GM23338 (cell line): ENCODE results near the gene NT5DC2. TPM values are rescaled to one million over a fixed set of nuclear protein-coding genes. Genes with fewer than 3 reads are reported as not detected.

Source experiments
- ATAC-seq: fragments of 200-7000 bp; cut with Tn5 transposase; 3 replicates; pipeline ENCODE4 v1.9.1; 2020
- DNase-seq: peaks from one replicate; pipeline ENCODE4 v3.0.0-alpha.2; 2015; ENCODE audit warnings: low spot score
- H2AFZ ChIP-seq: fragments of 200-600 bp; sonication (generic); 2 replicates; pipeline ENCODE4 v1.8.0; 2016; ENCODE audit warnings: antibody characterized with exemption, mild to moderate bottlenecking, moderate library complexity
- H3F3A ChIP-seq: fragments of 200-600 bp; sonication (generic); replicated peaks from 2 replicates; pipeline ENCODE4 v1.8.0; 2017; ENCODE audit warnings: antibody characterized with exemption, mixed run types, low read depth
- H3K27ac ChIP-seq: fragments of 200-600 bp; sonication (generic); 2 replicates; pipeline ENCODE4 v1.6.1; 2016; ENCODE audit warnings: low read depth
- H3K27me3 ChIP-seq: fragments of 200-600 bp; sonication (generic); 2 replicates; pipeline ENCODE4 v1.8.0; 2016; ENCODE audit warnings: mild to moderate bottlenecking, mixed run types, moderate library complexity; ENCODE audit not compliant: insufficient read depth
- H3K36me3 ChIP-seq: fragments of 200-600 bp; sonication (generic); 2 replicates; pipeline ENCODE4 v1.8.0; 2016; ENCODE audit warnings: mild to moderate bottlenecking; ENCODE audit not compliant: insufficient read depth
- H3K4me1 ChIP-seq: fragments of 200-600 bp; sonication (generic); 2 replicates; pipeline ENCODE4 v1.8.0; 2016; ENCODE audit warnings: mild to moderate bottlenecking, moderate library complexity; ENCODE audit not compliant: insufficient read depth
- H3K4me2 ChIP-seq: fragments of 200-600 bp; sonication (generic); 2 replicates; pipeline ENCODE4 v1.7.1; 2017; ENCODE audit warnings: mixed run types
- H3K4me3 ChIP-seq: fragments of 200-600 bp; sonication (generic); 2 replicates; pipeline ENCODE4 v1.6.1; 2016; ENCODE audit warnings: mixed run types
- H3K79me2 ChIP-seq: fragments of 200-600 bp; sonication (generic); replicated peaks from 2 replicates; pipeline ENCODE4 v1.8.0; 2017; ENCODE audit warnings: mild to moderate bottlenecking; ENCODE audit not compliant: insufficient read depth
- H3K9me2 ChIP-seq: fragments of 200-600 bp; sonication (generic); 2 replicates; pipeline ENCODE4 v1.8.0; 2017; ENCODE audit not compliant: insufficient read depth
- H4K20me1 ChIP-seq: fragments of 200-600 bp; sonication (generic); replicated peaks from 2 replicates; pipeline ENCODE4 v1.8.0; 2017; ENCODE audit warnings: mild to moderate bottlenecking; ENCODE audit not compliant: insufficient read depth
- H3K27ac Mint-ChIP-seq: 2 replicates; pipeline ENCODE4 v1.8.0; 2020; ENCODE audit warnings: inconsistent platforms, mild to moderate bottlenecking, moderate library complexity, mixed read lengths
- H3K27me3 Mint-ChIP-seq: 3 replicates; pipeline ENCODE4 v1.8.0; 2022; ENCODE audit warnings: low read depth, mild to moderate bottlenecking, moderate library complexity, mixed read lengths, inconsistent platforms; ENCODE audit not compliant: insufficient read depth, poor library complexity
- H3K36me3 Mint-ChIP-seq: 3 replicates; pipeline ENCODE4 v1.8.0; 2021; ENCODE audit warnings: low read depth, mild to moderate bottlenecking, inconsistent platforms, moderate library complexity, mixed read lengths
- H3K4me1 Mint-ChIP-seq: 3 replicates; pipeline ENCODE4 v1.8.0; 2020; ENCODE audit warnings: mild to moderate bottlenecking, inconsistent platforms, mixed read lengths
- H3K4me3 Mint-ChIP-seq: 3 replicates; pipeline ENCODE4 v1.8.0; 2021; ENCODE audit warnings: moderate library complexity, mild to moderate bottlenecking, inconsistent platforms, mixed read lengths
- H3K9me3 Mint-ChIP-seq: 3 replicates; pipeline ENCODE4 v1.8.0; 2020; ENCODE audit warnings: moderate library complexity, mild to moderate bottlenecking, inconsistent platforms, mixed read lengths
- CREB1 ChIP-seq: fragments of 250-450 bp; sonication (Bioruptor Pico); IDR thresholded peaks from 2 replicates; pipeline ENCODE4 v1.5.0; 2020; ENCODE audit warnings: low read depth, mild to moderate bottlenecking, moderate library complexity
- CTCF ChIP-seq, 2 experiments: fragments of 200-600 bp in 1 of 2; sonication (generic) in 1 of 2; conservative IDR thresholded peaks; 2 replicates each; pipeline versions ENCODE4 v1.5.1 to v1.6.1; 2016 to 2017; ENCODE audit warnings: antibody characterized with exemption in 2 of 2, low read depth in 2 of 2, mild to moderate bottlenecking in 2 of 2, moderate library complexity in 1 of 2
- ETS1 ChIP-seq: IDR thresholded peaks from 2 replicates; pipeline ENCODE4 v1.6.1; 2016; ENCODE audit warnings: antibody characterized with exemption
- EZH2phosphoT487 ChIP-seq: fragments of 200-600 bp; sonication (generic); IDR thresholded peaks from one replicate; pipeline ENCODE4 v1.8.1; 2018; ENCODE audit warnings: antibody characterized with exemption; ENCODE audit not compliant: unreplicated experiment
- JUNB ChIP-seq: IDR thresholded peaks from one replicate; pipeline ENCODE4 v1.6.1; 2016; ENCODE audit warnings: antibody characterized with exemption; ENCODE audit not compliant: unreplicated experiment
- NANOG ChIP-seq: IDR thresholded peaks from 2 replicates; pipeline ENCODE4 v1.6.1; 2016; ENCODE audit warnings: antibody characterized with exemption, borderline replicate concordance
- POLR2AphosphoS5 ChIP-seq: IDR thresholded peaks from 2 replicates; pipeline ENCODE4 v1.6.1; 2016; ENCODE audit warnings: antibody characterized with exemption, low read depth
- REST ChIP-seq: IDR thresholded peaks from one replicate; pipeline ENCODE4 v1.6.1; 2018; ENCODE audit warnings: antibody characterized with exemption; ENCODE audit not compliant: unreplicated experiment
- ZNF114 ChIP-seq: fragments of 250-450 bp; sonication (Bioruptor Pico); IDR thresholded peaks from 2 replicates; pipeline ENCODE4 v1.5.0; 2020; ENCODE audit warnings: mild to moderate bottlenecking, moderate library complexity
- ZNF331 ChIP-seq: fragments of 250-450 bp; sonication (Bioruptor Pico); IDR thresholded peaks from 2 replicates; pipeline ENCODE4 v1.5.0; 2020; ENCODE audit warnings: low read depth, mild to moderate bottlenecking, moderate library complexity
- polyA plus RNA-seq: library from polyadenylated mRNA; unstranded; fragments of >200 nt; fragmentation: Nextera tagmentation; extraction: Ambion mirVana; gene quantifications from 2 replicates; pipeline ENCODE4 v1.2.1, GENCODE V29; 2016
- total RNA-seq: library from RNA; depleted of rRNA; stranded (reverse); fragments of >200 nt; shearing (Covaris generic); gene quantifications from 2 replicates; pipeline ENCODE4 v1.2.3, GENCODE V29; 2014

The NT5DC2 gene
- total and polyA plus RNA-seq, 2 experiments from 2014 or later = 269 to 324 TPM

GRCh38 chr3:52524258-52524751, 9.4 kb downstream of the NT5DC2 start:
- Histone ChIP-seq H3K79me2 (no peaks in the 10 kb centered on the region), H3K4me1 (no peaks in the 10 kb centered on the region), H2AFZ (no peak overlapping the region), H3K4me2 (no peak overlapping the region), H3K9me2 (no peaks in the 10 kb centered on the region), H3K36me3 (peaks cover 10% of the 10 kb centered on the region; the same call in 1 of the 2 replicates), H3F3A (no peaks in the 10 kb centered on the region), H3K4me3 (no peak overlapping the region), H3K27ac (no peak overlapping the region), H3K27me3 (no peaks in the 10 kb centered on the region), H4K20me1 (no peaks in the 10 kb centered on the region; the same call in 1 of the 2 replicates)
- no peak for DNase-seq
- Mint-ChIP-seq H3K4me1 (no peaks in the 10 kb centered on the region), H3K4me3 (no peak overlapping the region), H3K9me3 (no peaks in the 10 kb centered on the region), H3K27me3 (peaks cover 10% of the 10 kb centered on the region), H3K36me3 (peaks cover 48% of the 10 kb centered on the region), H3K27ac (peak overlapping the region; percentile 44; the same call in 1 of the 2 replicates)
- ATAC-seq = no peak
- TF ChIP-seq NANOG (no peak), ZNF331 (CRISPR knock-in tag) (no peak), POLR2AphosphoS5 (no peak), REST (no peak), JUNB (no peak), CREB1 (CRISPR knock-in tag) (no peak), EZH2phosphoT487 (no peak), CTCF (conservative IDR thresholded peaks at IDR 0.05; ENCODE audit: low read depth in 2 of 2) (no peak), ETS1 (no peak), ZNF114 (CRISPR knock-in tag) (no peak)
